Naive thymus-derived CD4-positive, alpha-beta T cell (primary cell): ENCODE data around the gene CEL. TPM values are rescaled to one million over a fixed set of nuclear protein-coding genes. Genes with fewer than 3 reads are reported as not detected.

Experiments
- ATAC-seq: fragments of 150-1000 bp; cut with Tn5 transposase; 2 replicates; pipeline ENCODE4 v1.10.0; 2021; ENCODE audit warnings: mild to moderate bottlenecking, moderate library complexity
- CTCF ChIA-PET: fragments of 350-600 bp; sonication (Branson Sonifier 250); formaldehyde crosslinking; loops from one replicate; lab custom pipeline; 2021; ENCODE audit warnings: antibody characterized with exemption; lab: Charles Lee
- POLR2A ChIA-PET: fragments of 350-600 bp; sonication (Branson Sonifier 250); formaldehyde crosslinking; loops from one replicate; lab custom pipeline; 2021; ENCODE audit warnings: antibody characterized with exemption, inconsistent platforms; lab: Charles Lee
- DNase-seq, 9 donors: peaks; one replicate each; pipeline versions ENCODE4 v3.0.0 to v3.0.0-alpha.2; 2020 to 2022; ENCODE audit warnings: mixed read lengths in 1 of 9
- H3K27ac ChIP-seq: one replicate; pipeline ENCODE4 v1.7.0; 2013; ENCODE audit warnings: mild to moderate bottlenecking, low read depth, low read length, moderate library complexity
- H3K27me3 ChIP-seq, 2 donors: one replicate each; pipeline ENCODE4 v1.7.0; 2013; ENCODE audit warnings: low read length in 2 of 2, mild to moderate bottlenecking in 2 of 2, moderate library complexity in 2 of 2; ENCODE audit not compliant: control insufficient read depth in 2 of 2, insufficient read depth in 2 of 2
- H3K36me3 ChIP-seq, 3 experiments: 1 replicate in 2 of 3; 2 replicates in 1 of 3; pipeline ENCODE4 v1.7.0; 2013; ENCODE audit warnings: low read length in 3 of 3, mild to moderate bottlenecking in 3 of 3, moderate library complexity in 1 of 3; ENCODE audit not compliant: insufficient read depth in 3 of 3, control insufficient read depth in 2 of 3
- H3K4me1 ChIP-seq, 2 donors: one replicate each; pipeline ENCODE4 v1.7.0; 2013; ENCODE audit warnings: low read length in 2 of 2, mild to moderate bottlenecking in 2 of 2, moderate library complexity in 1 of 2; ENCODE audit not compliant: control insufficient read depth in 2 of 2, insufficient read depth in 2 of 2
- H3K4me3 ChIP-seq: 2 replicates; pipeline ENCODE4 v1.7.0; 2013; ENCODE audit warnings: mild to moderate bottlenecking, low read length
- H3K9me3 ChIP-seq, 3 experiments: 1 replicate in 2 of 3; 2 replicates in 1 of 3; pipeline ENCODE4 v1.7.0; 2013; ENCODE audit warnings: low read length in 3 of 3; ENCODE audit not compliant: control insufficient read depth in 2 of 3
- H3K27ac Mint-ChIP-seq, 9 donors: one replicate each; pipeline ENCODE4 v1.8.0; 2020 to 2022; ENCODE audit warnings: mixed read lengths in 9 of 9, mild to moderate bottlenecking in 8 of 9, moderate library complexity in 5 of 9, inconsistent platforms in 2 of 9
- H3K27me3 Mint-ChIP-seq, 5 donors: one replicate each; pipeline ENCODE4 v1.8.0; 2021 to 2022; ENCODE audit warnings: mixed read lengths in 5 of 5, mild to moderate bottlenecking in 1 of 5
- H3K36me3 Mint-ChIP-seq, 5 donors: one replicate each; pipeline ENCODE4 v1.8.0; 2020 to 2022; ENCODE audit warnings: mixed read lengths in 5 of 5, mild to moderate bottlenecking in 3 of 5, inconsistent platforms in 1 of 5
- H3K4me1 Mint-ChIP-seq, 7 donors: one replicate each; pipeline ENCODE4 v1.8.0; 2020 to 2022; ENCODE audit warnings: mixed read lengths in 7 of 7, mild to moderate bottlenecking in 3 of 7, inconsistent platforms in 1 of 7
- H3K4me3 Mint-ChIP-seq, 10 donors: one replicate each; pipeline ENCODE4 v1.8.0; 2020 to 2022; ENCODE audit warnings: mild to moderate bottlenecking in 10 of 10, mixed read lengths in 10 of 10, moderate library complexity in 6 of 10, inconsistent platforms in 2 of 10
- H3K9me3 Mint-ChIP-seq, 11 donors: one replicate each; pipeline ENCODE4 v1.8.0; 2020 to 2022; ENCODE audit warnings: mixed read lengths in 11 of 11, mild to moderate bottlenecking in 4 of 11, inconsistent platforms in 1 of 11, moderate library complexity in 1 of 11
- intact Hi-C, 2 donors: fragments of 100-400 bp; cut with micrococcal nuclease; formaldehyde crosslinking; loops; one replicate each; pipeline ENCODE4 v1.15.1; 2023
- polyA plus RNA-seq, 2 donors: library from polyadenylated mRNA; unstranded; fragments of 300-500 nt; fragmentation: Illumina TruSeq; gene quantifications; one replicate each; pipeline ENCODE4 v1.2.3, GENCODE V29; 2021
- total RNA-seq, 6 experiments: library from RNA in 5 of 6; stranded (reverse) in 5 of 6; gene quantifications; 1 replicate in 5 of 6; 2 replicates in 1 of 6; pipeline ENCODE4 v1.2.3 and lab custom pipeline; 2021 to 2026

Gene CEL
- total and polyA plus RNA-seq, 7 experiments from 2014 or later: 0.32 to 2.3 (median 2.2) TPM; not detected in 2

- DNase-seq: no peak
- H3K9me3 ChIP-seq: no peaks in the 10 kb centered on the region
- Mint-ChIP-seq H3K36me3 (peaks cover 8 to 61% (median 40%) of the 10 kb centered on the region in 5 donors), H3K27me3 (no peaks in the 10 kb centered on the region), H3K4me3 (no peak overlapping the region), H3K27ac (no peak overlapping the region), H3K9me3 (peaks cover 6 to 17% (median 10%) of the 10 kb centered on the region in 11 donors), H3K4me1 (peaks cover 0 to 4% (median 0%) of the 10 kb centered on the region in 7 donors)
- no peaks in the 10 kb centered on the region for H3K27me3 ChIP-seq
- H3K27ac ChIP-seq: no peak overlapping the region
- no peak overlapping the region for H3K4me3 ChIP-seq
- peaks cover 35 to 63% (median 39%) of the 10 kb centered on the region in 3 experiments for H3K36me3 ChIP-seq
- H3K4me1 ChIP-seq: no peaks in the 10 kb centered on the region
- ATAC-seq: no peak
- CTCF ChIA-PET: interaction anchor here (2.1 kb wide), 1 partner anchor 46 kb away, joined by 5 read pairs; no protein-coding TSS in a partner anchor
- POLR2A ChIA-PET: interaction anchor here (0.7 kb wide), 1 partner anchor 12 kb away, joined by 3 read pairs; no protein-coding TSS in a partner anchor
- intact Hi-C loops: no loop called here
These were observed 36.4 kb downstream of the CEL start for GRCh38 chr9:133098104-133098754.

GRCh38 chr9:133098871-133099270, 37.1 kb downstream of the CEL start:
- Mint-ChIP-seq H3K4me3 (no peak overlapping the region), H3K9me3 (peaks cover 6 to 17% (median 10%) of the 10 kb centered on the region in 11 donors), H3K36me3 (peaks cover 9 to 60% (median 40%) of the 10 kb centered on the region in 5 donors), H3K4me1 (peaks cover 0 to 4% (median 0%) of the 10 kb centered on the region in 7 donors), H3K27me3 (no peaks in the 10 kb centered on the region), H3K27ac (no peak overlapping the region)
- H3K4me1 ChIP-seq: no peaks in the 10 kb centered on the region
- ATAC-seq (no peak), DNase-seq (no peak)
- POLR2A ChIA-PET: interaction anchor here (0.7 to 1.3 kb wide), 2 partner anchors 11 to 46 kb away, joined by 3 read pairs; no protein-coding TSS in a partner anchor
- intact Hi-C loops: no loop called here
- CTCF ChIA-PET: interaction anchor here (2.1 kb wide), 1 partner anchor 45 kb away, joined by 5 read pairs; no protein-coding TSS in a partner anchor
- peaks cover 35 to 70% (median 39%) of the 10 kb centered on the region in 3 experiments for H3K36me3 ChIP-seq
- H3K27ac ChIP-seq: no peak overlapping the region
- no peaks in the 10 kb centered on the region for H3K9me3 ChIP-seq
- H3K27me3 ChIP-seq: no peaks in the 10 kb centered on the region
- H3K4me3 ChIP-seq: no peak overlapping the region

- ATAC-seq (no peak), DNase-seq (no peak)
- CTCF ChIA-PET: interaction anchor here (2.1 kb wide), 1 partner anchor 44 kb away, joined by 5 read pairs; no protein-coding TSS in a partner anchor
- POLR2A ChIA-PET: interaction anchor here (1.3 kb wide), 1 partner anchor 45 kb away, joined by 3 read pairs; no protein-coding TSS in a partner anchor
- H3K4me1 Mint-ChIP-seq: peaks cover 0 to 4% (median 0%) of the 10 kb centered on the region in 7 donors
- Histone ChIP-seq H3K27ac (no peak overlapping the region), H3K4me1 (no peaks in the 10 kb centered on the region), H3K9me3 (no peaks in the 10 kb centered on the region), H3K27me3 (no peaks in the 10 kb centered on the region), H3K4me3 (no peak overlapping the region), H3K36me3 (peaks cover 37 to 77% (median 39%) of the 10 kb centered on the region in 3 experiments)
- peaks cover 4 to 17% (median 10%) of the 10 kb centered on the region in 11 donors for H3K9me3 Mint-ChIP-seq
- no peak overlapping the region for H3K27ac Mint-ChIP-seq
- intact Hi-C loops: no loop called here
- no peak overlapping the region for H3K4me3 Mint-ChIP-seq
- H3K36me3 Mint-ChIP-seq: peaks cover 9 to 62% (median 39%) of the 10 kb centered on the region in 5 donors
- no peaks in the 10 kb centered on the region for H3K27me3 Mint-ChIP-seq
These were observed 38.1 kb downstream of the CEL start for GRCh38 chr9:133099726-133100505.

DNA sequence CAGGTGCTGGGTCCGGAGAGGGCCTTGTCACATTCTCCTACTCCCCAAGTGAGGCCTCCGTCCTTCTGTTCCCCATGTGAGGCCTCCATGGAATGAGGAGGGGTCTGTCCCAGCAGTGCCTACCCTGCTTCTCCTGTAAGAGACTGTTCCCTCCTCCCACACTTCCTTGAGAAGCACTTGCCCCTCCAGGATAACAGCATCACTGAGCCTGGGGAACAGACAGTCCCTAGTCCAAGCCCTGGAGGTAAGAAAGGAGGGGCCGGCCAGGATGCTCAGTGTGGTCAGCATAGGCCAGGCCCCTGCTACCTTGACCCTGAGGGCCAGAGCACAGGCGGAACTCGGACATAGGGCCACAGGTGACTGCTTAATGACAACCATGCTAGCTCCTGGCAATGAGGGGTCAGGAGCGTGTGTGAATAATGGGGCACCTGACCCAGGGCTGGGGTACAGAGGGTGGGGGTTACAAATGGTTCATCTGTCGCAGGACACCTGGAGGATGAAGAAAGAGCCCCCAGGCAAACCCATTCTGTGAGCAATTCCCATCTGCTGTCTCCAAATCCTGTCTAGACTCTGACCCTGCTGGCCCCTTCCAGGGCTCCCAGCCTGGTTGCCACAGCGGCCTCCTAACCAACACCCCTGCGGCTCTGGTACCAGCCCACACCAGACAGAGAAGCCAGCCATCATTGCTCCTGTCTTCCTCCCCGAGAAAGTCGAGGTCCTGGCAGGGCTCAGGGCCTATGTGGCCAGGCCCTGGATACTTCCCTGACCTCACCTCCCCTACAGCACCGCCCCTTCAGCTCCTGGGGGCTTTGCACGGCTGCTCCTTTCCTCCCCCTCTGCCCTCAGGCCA, 39.0 kb downstream of the CEL start:
- peaks cover 9 to 56% (median 35%) of the 10 kb centered on the region in 5 donors for H3K36me3 Mint-ChIP-seq
- H3K4me3 ChIP-seq: no peak overlapping the region
- POLR2A ChIA-PET: interaction anchor here (0.7 to 2.4 kb wide), 5 partner anchors 43 to 386 kb away, joined by 3 to 13 read pairs (median 4); partner anchors contain the start of gene GTF3C5
- CTCF ChIA-PET: interaction anchor here (2.1 to 10.6 kb wide), 2 partner anchors 43 to 47 kb away, joined by 5 to 161 read pairs; no protein-coding TSS in a partner anchor
- no peaks in the 10 kb centered on the region for H3K27me3 ChIP-seq
- peaks cover 0 to 11% (median 8%) of the 10 kb centered on the region in 11 donors for H3K9me3 Mint-ChIP-seq
- no peak overlapping the region for H3K4me3 Mint-ChIP-seq
- DNase-seq (no peak), ATAC-seq (no peak)
- intact Hi-C loops: no loop called here
- peaks cover 0 to 4% (median 0%) of the 10 kb centered on the region in 7 donors for H3K4me1 Mint-ChIP-seq
- H3K27ac ChIP-seq: no peak overlapping the region
- no peaks in the 10 kb centered on the region for H3K27me3 Mint-ChIP-seq
- peaks cover 39 to 83% (median 42%) of the 10 kb centered on the region in 3 experiments for H3K36me3 ChIP-seq
- H3K27ac Mint-ChIP-seq: no peak overlapping the region
- H3K9me3 ChIP-seq: no peaks in the 10 kb centered on the region
- H3K4me1 ChIP-seq: no peaks in the 10 kb centered on the region

GRCh38 chr9:133101356-133102189, 39.8 kb downstream of the CEL start:
- no peak for ATAC-seq
- Histone ChIP-seq H3K27me3 (no peaks in the 10 kb centered on the region), H3K9me3 (no peaks in the 10 kb centered on the region), H3K4me1 (no peaks in the 10 kb centered on the region), H3K27ac (no peak overlapping the region), H3K36me3 (peaks cover 42 to 91% (median 42%) of the 10 kb centered on the region in 3 experiments), H3K4me3 (no peak overlapping the region)
- Mint-ChIP-seq H3K27me3 (no peaks in the 10 kb centered on the region), H3K9me3 (peaks cover 0 to 2% (median under 1%) of the 10 kb centered on the region in 11 donors), H3K4me1 (peaks cover 0 to 3% (median 0%) of the 10 kb centered on the region in 7 donors), H3K36me3 (peaks cover 12 to 51% (median 30%) of the 10 kb centered on the region in 5 donors), H3K4me3 (no peak overlapping the region), H3K27ac (no peak overlapping the region)
- CTCF ChIA-PET: interaction anchor here (0.8 to 10.6 kb wide), 6 partner anchors 14 to 79 kb away, joined by 3 to 161 read pairs (median 4); no protein-coding TSS in a partner anchor
- DNase-seq: no peak
- POLR2A ChIA-PET: interaction anchor here (0.7 to 2.4 kb wide), 5 partner anchors 42 to 385 kb away, joined by 3 to 13 read pairs (median 4); partner anchors contain the start of gene GTF3C5
- intact Hi-C loops: loop anchor here (2.0 kb wide), 2 partner anchors 19 to 235 kb away; partner anchors contain the start of genes RALGDS (in 1 of the 2) and SURF6 (in 1 of the 2)
